ENCODE measurements around the gene APCDD1L. TPM values are rescaled to one million over a fixed set of nuclear protein-coding genes. Genes with fewer than 3 reads are reported as not detected.

The APCDD1L gene
- total RNA-seq, 1 donor from 2014 or later = not detected

GRCh38 chr20:58470336-58471192 lies 44.6 kb downstream of the APCDD1L start:
- no peaks in the 10 kb centered on the region for H3K9me3 Mint-ChIP-seq
- H3K4me3 Mint-ChIP-seq = no peak overlapping the region
- peaks cover 1% of the 10 kb centered on the region for H3K27me3 Mint-ChIP-seq (ENCODE audit: insufficient read depth)
- intact Hi-C loops (cut with micrococcal nuclease) = no loop called here
- no peak for DNase-seq (ENCODE audit: low spot score)
- H3K4me1 Mint-ChIP-seq (ENCODE audit: low read depth) = no peaks in the 10 kb centered on the region
- no peak overlapping the region for H3K27ac Mint-ChIP-seq
- H3K36me3 Mint-ChIP-seq (ENCODE audit: low read depth) = no peaks in the 10 kb centered on the region

DNA sequence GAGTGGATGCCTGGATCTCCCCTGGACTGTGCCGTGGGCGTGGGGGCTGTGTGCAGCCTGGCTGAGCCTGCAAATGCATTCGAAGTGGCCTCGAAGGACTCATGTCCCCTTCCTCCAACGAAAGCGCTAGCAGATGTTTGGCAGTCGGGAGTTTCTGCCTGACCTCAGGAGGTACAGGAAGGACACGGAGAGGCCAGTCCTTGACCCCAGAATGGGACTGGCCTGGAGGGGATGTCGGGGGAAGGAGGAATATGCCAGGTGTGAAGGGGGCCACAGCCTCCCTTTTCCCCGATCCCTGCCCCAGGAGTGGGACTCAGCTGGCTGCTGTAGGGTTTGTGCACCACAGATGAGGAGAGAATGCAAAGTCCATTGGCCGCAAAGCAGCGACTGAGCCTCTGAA lies 45.6 kb downstream of the APCDD1L start:
- H3K27ac Mint-ChIP-seq = no peak overlapping the region
- intact Hi-C loops (cut with micrococcal nuclease) = no loop called here
- no peak overlapping the region for H3K4me3 Mint-ChIP-seq
- no peaks in the 10 kb centered on the region for H3K4me1 Mint-ChIP-seq (ENCODE audit: low read depth)
- H3K36me3 Mint-ChIP-seq (ENCODE audit: low read depth) = no peaks in the 10 kb centered on the region
- H3K27me3 Mint-ChIP-seq (ENCODE audit: insufficient read depth) = peaks cover 1% of the 10 kb centered on the region
- DNase-seq (ENCODE audit: low spot score) = no peak
- no peaks in the 10 kb centered on the region for H3K9me3 Mint-ChIP-seq

GRCh38 chr20:58467572-58468527 lies 47.3 kb downstream of the APCDD1L start:
- no peak overlapping the region for H3K4me3 Mint-ChIP-seq
- no peaks in the 10 kb centered on the region for H3K36me3 Mint-ChIP-seq (ENCODE audit: low read depth)
- intact Hi-C loops (cut with micrococcal nuclease) = no loop called here
- H3K4me1 Mint-ChIP-seq (ENCODE audit: low read depth) = no peaks in the 10 kb centered on the region
- no peaks in the 10 kb centered on the region for H3K9me3 Mint-ChIP-seq
- no peak for DNase-seq (ENCODE audit: low spot score)
- peaks cover 3% of the 10 kb centered on the region for H3K27me3 Mint-ChIP-seq (ENCODE audit: insufficient read depth)
- no peak overlapping the region for H3K27ac Mint-ChIP-seq

DNA sequence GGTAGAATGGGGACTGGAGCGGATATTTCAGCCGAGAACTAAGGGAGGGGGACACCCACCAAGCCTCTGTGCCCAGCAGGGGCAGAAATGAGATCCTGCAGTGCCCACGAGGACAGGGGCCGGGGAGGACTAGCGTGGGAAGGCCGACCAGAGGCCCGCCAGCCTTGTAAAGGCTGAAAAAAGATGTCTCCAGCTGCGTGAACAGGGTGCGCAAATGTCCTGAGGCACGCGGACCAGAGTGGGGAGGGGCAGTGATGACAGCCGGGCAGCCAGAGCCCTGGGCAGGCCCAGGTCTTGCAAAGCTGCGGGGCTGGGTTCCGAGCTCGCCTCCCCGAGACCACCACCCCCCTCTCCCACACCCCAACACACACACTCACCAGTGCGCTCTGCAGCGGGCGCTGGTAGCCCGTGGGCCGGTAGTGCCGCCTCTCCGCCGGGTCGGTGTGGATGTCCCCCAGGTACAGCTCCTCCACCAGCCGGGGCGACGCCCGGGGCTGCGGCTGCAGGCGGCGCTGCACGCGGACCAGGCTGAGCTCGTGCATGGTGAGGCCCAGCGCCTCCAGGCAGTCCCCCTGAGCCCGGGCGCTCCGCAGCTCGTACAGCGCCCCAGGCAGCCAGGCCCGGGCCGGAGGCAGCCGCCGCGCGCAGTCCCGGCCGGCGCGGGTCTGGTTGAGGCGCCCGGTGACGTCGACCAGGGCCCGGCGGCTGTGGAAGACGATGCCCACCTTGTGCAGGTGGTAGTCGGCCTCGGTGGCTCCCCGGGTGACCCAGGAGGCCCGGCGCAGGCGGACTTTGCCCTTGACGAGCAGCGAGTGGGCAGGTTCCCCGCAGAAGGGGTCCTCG lies 48.2 kb downstream of the APCDD1L start:
- Mint-ChIP-seq H3K27me3 (ENCODE audit: insufficient read depth) (peaks cover 3% of the 10 kb centered on the region), H3K4me1 (ENCODE audit: low read depth) (no peaks in the 10 kb centered on the region), H3K4me3 (no peak overlapping the region), H3K9me3 (no peaks in the 10 kb centered on the region), H3K27ac (no peak overlapping the region), H3K36me3 (ENCODE audit: low read depth) (no peaks in the 10 kb centered on the region)
- DNase-seq (ENCODE audit: low spot score) = no peak
- intact Hi-C loops (cut with micrococcal nuclease) = no loop called here

GRCh38 chr20:58466095-58466708 lies 49.0 kb downstream of the APCDD1L start:
- Mint-ChIP-seq H3K4me3 (no peak overlapping the region), H3K27ac (no peak overlapping the region), H3K36me3 (ENCODE audit: low read depth) (no peaks in the 10 kb centered on the region), H3K4me1 (ENCODE audit: low read depth) (no peaks in the 10 kb centered on the region), H3K9me3 (no peaks in the 10 kb centered on the region), H3K27me3 (ENCODE audit: insufficient read depth) (peaks cover 3% of the 10 kb centered on the region)
- no peak for DNase-seq (ENCODE audit: low spot score)
- intact Hi-C loops (cut with micrococcal nuclease) = no loop called here

GRCh38 chr20:58464838-58465237 lies 50.4 kb downstream of the APCDD1L start:
- Mint-ChIP-seq H3K4me1 (ENCODE audit: low read depth) (no peaks in the 10 kb centered on the region), H3K36me3 (ENCODE audit: low read depth) (no peaks in the 10 kb centered on the region), H3K27me3 (ENCODE audit: insufficient read depth) (peaks cover 3% of the 10 kb centered on the region), H3K9me3 (no peaks in the 10 kb centered on the region), H3K4me3 (no peak overlapping the region), H3K27ac (no peak overlapping the region)
- intact Hi-C loops (cut with micrococcal nuclease) = no loop called here
- DNase-seq (ENCODE audit: low spot score) = no peak

GRCh38 chr20:58463256-58463655 lies 51.9 kb downstream of the APCDD1L start:
- Mint-ChIP-seq H3K4me3 (no peak overlapping the region), H3K9me3 (no peaks in the 10 kb centered on the region), H3K27me3 (ENCODE audit: insufficient read depth) (peaks cover 7% of the 10 kb centered on the region), H3K4me1 (ENCODE audit: low read depth) (no peaks in the 10 kb centered on the region), H3K36me3 (ENCODE audit: low read depth) (no peaks in the 10 kb centered on the region), H3K27ac (no peak overlapping the region)
- no peak for DNase-seq (ENCODE audit: low spot score)
- intact Hi-C loops (cut with micrococcal nuclease) = no loop called here

GRCh38 chr20:58461899-58462298 lies 53.3 kb downstream of the APCDD1L start:
- Mint-ChIP-seq H3K36me3 (ENCODE audit: low read depth) (no peaks in the 10 kb centered on the region), H3K4me1 (ENCODE audit: low read depth) (no peaks in the 10 kb centered on the region), H3K9me3 (no peaks in the 10 kb centered on the region), H3K27ac (no peak overlapping the region), H3K27me3 (ENCODE audit: insufficient read depth) (peaks cover 7% of the 10 kb centered on the region), H3K4me3 (no peak overlapping the region)
- intact Hi-C loops (cut with micrococcal nuclease) = no loop called here
- DNase-seq (ENCODE audit: low spot score) = no peak

- no peaks in the 10 kb centered on the region for H3K36me3 Mint-ChIP-seq (ENCODE audit: low read depth)
- H3K27me3 Mint-ChIP-seq (ENCODE audit: insufficient read depth) = peaks cover 5% of the 10 kb centered on the region
- intact Hi-C loops (cut with micrococcal nuclease) = no loop called here
- DNase-seq (ENCODE audit: low spot score) = no peak
- no peaks in the 10 kb centered on the region for H3K4me1 Mint-ChIP-seq (ENCODE audit: low read depth)
- H3K4me3 Mint-ChIP-seq = no peak overlapping the region
- no peak overlapping the region for H3K27ac Mint-ChIP-seq
- no peaks in the 10 kb centered on the region for H3K9me3 Mint-ChIP-seq
Measured at GRCh38 chr20:58461104-58461503, 54.1 kb downstream of the APCDD1L start.

DNA sequence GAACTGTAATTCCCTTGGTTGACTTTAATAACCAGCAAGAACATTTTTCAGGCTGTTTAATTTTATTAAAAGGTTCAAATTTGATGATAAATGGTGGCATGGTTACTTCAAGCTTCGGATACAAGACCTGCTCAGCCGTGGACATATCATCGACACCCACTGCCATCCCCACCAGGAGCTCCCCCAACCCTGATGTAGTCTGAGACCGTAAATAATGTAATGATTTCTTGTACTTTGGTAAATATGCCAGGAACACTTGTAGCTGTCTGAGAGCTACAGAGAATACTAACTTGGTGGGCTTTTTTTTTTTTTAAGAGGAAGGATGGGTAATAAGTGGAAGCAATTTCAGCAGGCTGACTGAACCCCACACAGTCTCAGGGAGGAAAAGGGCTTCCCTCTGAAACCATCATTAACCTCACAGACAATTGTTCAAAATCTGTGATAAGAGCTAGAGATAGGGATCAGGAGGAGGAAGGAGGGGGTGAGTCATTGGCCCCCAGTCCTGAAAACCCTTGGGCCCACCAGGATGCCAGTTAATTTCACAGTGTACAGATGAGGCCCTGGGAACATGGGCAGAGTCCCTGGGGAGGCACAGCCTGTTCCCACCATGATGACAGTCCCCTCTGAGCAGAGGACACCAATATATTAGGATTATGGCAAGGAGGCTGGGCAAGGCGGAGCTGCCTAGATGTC lies 56.0 kb downstream of the APCDD1L start:
- no peaks in the 10 kb centered on the region for H3K9me3 Mint-ChIP-seq
- H3K27me3 Mint-ChIP-seq (ENCODE audit: insufficient read depth) = peaks cover 5% of the 10 kb centered on the region
- no peak overlapping the region for H3K27ac Mint-ChIP-seq
- DNase-seq (ENCODE audit: low spot score) = no peak
- intact Hi-C loops (cut with micrococcal nuclease) = no loop called here
- H3K4me1 Mint-ChIP-seq (ENCODE audit: low read depth) = no peaks in the 10 kb centered on the region
- H3K4me3 Mint-ChIP-seq = no peak overlapping the region
- peaks cover 1% of the 10 kb centered on the region for H3K36me3 Mint-ChIP-seq (ENCODE audit: low read depth)

DNA sequence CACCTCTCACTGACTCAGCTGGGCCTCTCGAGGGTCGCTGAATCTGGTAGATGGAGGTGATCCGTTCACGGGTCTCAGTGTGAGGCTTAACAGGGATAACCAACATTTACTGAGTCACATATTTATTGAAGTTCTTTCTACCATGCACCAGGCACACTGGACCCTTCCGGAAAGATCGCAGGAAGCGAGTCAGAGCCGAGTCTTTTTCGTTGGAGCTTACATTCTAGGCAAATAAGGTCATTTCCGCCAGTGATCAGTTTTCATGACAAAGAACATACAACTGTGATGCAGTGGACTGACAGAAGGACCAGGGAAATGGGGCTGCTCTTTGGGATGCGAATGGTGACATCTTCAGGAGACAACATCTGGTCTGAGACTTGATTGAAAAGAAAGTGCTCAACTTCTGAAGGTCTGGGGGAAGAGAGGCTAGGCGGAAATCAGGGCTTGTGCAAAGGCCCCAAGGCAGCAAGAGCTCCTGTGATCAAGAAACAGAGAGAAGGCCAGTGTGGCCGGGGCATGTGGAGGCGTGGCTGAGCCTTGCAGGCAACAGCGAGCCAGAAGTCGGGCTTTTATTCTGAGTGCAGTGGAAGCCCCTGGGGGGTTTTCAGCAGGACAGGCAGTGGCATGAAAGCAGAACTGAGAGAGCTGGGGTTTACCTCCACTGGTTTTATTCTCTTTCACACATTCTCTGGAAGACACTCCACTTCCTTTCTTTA lies 56.7 kb downstream of the APCDD1L start:
- no peaks in the 10 kb centered on the region for H3K9me3 Mint-ChIP-seq
- peaks cover 1% of the 10 kb centered on the region for H3K36me3 Mint-ChIP-seq (ENCODE audit: low read depth)
- no peak overlapping the region for H3K27ac Mint-ChIP-seq
- peaks cover 3% of the 10 kb centered on the region for H3K27me3 Mint-ChIP-seq (ENCODE audit: insufficient read depth)
- intact Hi-C loops (cut with micrococcal nuclease) = no loop called here
- no peak overlapping the region for H3K4me3 Mint-ChIP-seq
- DNase-seq (ENCODE audit: low spot score) = no peak
- H3K4me1 Mint-ChIP-seq (ENCODE audit: low read depth) = no peaks in the 10 kb centered on the region

All from activated T-helper 1 cell treated with anti-CD3 and anti-CD28 coated beads, Interleukin-12 subunit alpha, Interleukin-12 subunit beta, Interleukin-2, Interleukin-4 antibody, amounts not matched to agents 30 ng/mL and 10 ng/mL and 1 ng/mL, durations not matched to agents 14 hours and 24 hours and 36 hours (primary cell).